ENCODE results near the gene CHN2. TPM values are rescaled to one million over a fixed set of nuclear protein-coding genes. Genes with fewer than 3 reads are reported as not detected.
A peak's percentile ranks its signal among the peaks of the same experiment; 100 is the strongest.

CHN2 gene
- total RNA-seq, 1 experiment from 2014 or later: not detected

- intact Hi-C loops (cut with micrococcal nuclease; ENCODE audit: unreplicated experiment): no loop called here
- no peak overlapping the region for H3K4me2 ChIP-seq
- no peaks in the 10 kb centered on the region for H4K20me1 ChIP-seq (ENCODE audit: insufficient read depth)
- CTCF ChIA-PET: no interaction called here
- no peaks in the 10 kb centered on the region for H3K9me3 ChIP-seq (ENCODE audit: insufficient read depth, low read depth)
- no peak for TF ChIP-seq CTCF (conservative IDR thresholded peaks at IDR 0.05)
- no peak for TF ChIP-seq EZH2 (IDR thresholded peaks at IDR 0.05; ENCODE audit: low read depth)
- H3K9me2 ChIP-seq (ENCODE audit: insufficient read depth): 0 out of 2 replicates have a peak, but pooled peaks cover 4% of the 10 kb centered on the region
- POLR2A ChIA-PET (ENCODE audit: unreplicated experiment): no interaction called here
- peaks cover 61% of the 10 kb centered on the region for H3K4me1 ChIP-seq (replicated peaks; ENCODE audit: insufficient read depth)
- no peak for DNase-seq
- no peak overlapping the region for H3K4me3 ChIP-seq
- no TSS peak for BruUV-seq (replicated peaks)
- peaks cover 50% of the 10 kb centered on the region for H3F3A ChIP-seq (ENCODE audit: insufficient read depth, low read depth)
- H2AFZ ChIP-seq: no peak overlapping the region
- no peaks in the 10 kb centered on the region for H3K36me3 ChIP-seq (ENCODE audit: low read depth)
- H3K27ac ChIP-seq: no peak overlapping the region
- H3K27me3 ChIP-seq (ENCODE audit: insufficient read depth, low read depth): no peaks in the 10 kb centered on the region
- H3K79me2 ChIP-seq (ENCODE audit: low read depth): no peaks in the 10 kb centered on the region
Measured at GRCh38 chr7:29372351-29373090, 177.9 kb downstream of the CHN2 start.

DNA sequence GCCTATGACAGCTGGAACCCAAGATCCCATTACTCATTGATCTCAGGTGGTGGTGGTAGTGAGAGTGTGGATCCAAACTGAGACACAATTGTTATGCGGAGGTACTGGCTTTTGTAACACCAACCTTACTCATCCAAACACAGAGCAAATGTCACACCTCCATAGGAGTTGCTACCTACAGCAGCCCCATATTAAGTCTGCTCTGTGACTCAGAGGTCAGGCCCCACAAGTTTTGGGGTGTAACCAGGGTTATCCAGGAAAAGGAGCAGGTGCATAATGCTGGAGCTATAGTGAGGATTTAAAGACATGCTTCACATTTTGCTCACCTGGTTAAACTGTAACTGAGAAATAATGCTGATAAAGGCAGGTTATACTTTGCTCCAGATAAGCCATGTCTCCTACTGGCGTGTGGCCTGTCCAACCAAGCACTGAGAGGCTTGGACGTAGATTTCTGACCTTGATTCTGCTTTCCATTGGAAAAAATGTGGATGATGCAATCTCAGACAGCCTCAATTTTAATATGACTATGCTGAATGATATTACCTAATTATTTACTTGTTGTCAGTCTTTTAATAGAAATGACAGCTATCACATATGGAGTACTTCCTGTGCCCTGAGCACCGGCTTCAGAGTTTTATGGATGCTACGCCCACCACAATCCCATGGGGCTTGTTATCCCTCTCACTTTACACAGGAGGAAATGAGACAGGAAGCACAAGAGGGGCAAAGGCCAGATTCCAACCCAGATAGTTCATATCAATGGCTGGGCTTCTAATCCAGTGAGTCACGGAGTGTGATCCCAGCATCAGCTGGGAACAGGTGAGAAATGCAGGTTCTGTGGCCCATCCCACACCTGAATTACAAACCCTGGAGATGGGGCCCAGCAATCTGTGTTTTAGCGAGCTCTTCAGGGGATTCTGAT is 181.3 kb downstream of the CHN2 start:
- peak in 1 of 2 experiments; percentile 97 for DNase-seq
- Histone ChIP-seq H3K27ac (peak overlapping the region; percentile 82), H3F3A (ENCODE audit: insufficient read depth, low read depth) (peaks cover 37% of the 10 kb centered on the region), H3K4me2 (peak overlapping the region; percentile 49), H3K36me3 (ENCODE audit: low read depth) (no peaks in the 10 kb centered on the region), H3K9me3 (ENCODE audit: insufficient read depth, low read depth) (no peaks in the 10 kb centered on the region), H4K20me1 (ENCODE audit: insufficient read depth) (no peaks in the 10 kb centered on the region), H3K4me3 (no peak overlapping the region), H3K79me2 (ENCODE audit: low read depth) (no peaks in the 10 kb centered on the region), H3K9me2 (ENCODE audit: insufficient read depth) (0 out of 2 replicates have a peak, but pooled peaks cover 4% of the 10 kb centered on the region), H3K27me3 (ENCODE audit: insufficient read depth, low read depth) (no peaks in the 10 kb centered on the region), H2AFZ (peak overlapping the region; percentile 0; the same call in 1 of the 2 replicates), H3K4me1 (replicated peaks; ENCODE audit: insufficient read depth) (peaks cover 48% of the 10 kb centered on the region)
- intact Hi-C loops (cut with micrococcal nuclease; ENCODE audit: unreplicated experiment): no loop called here
- ChIA-PET CTCF (no interaction called here), POLR2A (ENCODE audit: unreplicated experiment) (no interaction called here)
- TF ChIP-seq EZH2 (IDR thresholded peaks at IDR 0.05; ENCODE audit: low read depth): no peak
- no peak for TF ChIP-seq CTCF (conservative IDR thresholded peaks at IDR 0.05)
- BruUV-seq (replicated peaks): no TSS peak

GRCh38 chr7:29377718-29378117 is 183.1 kb downstream of the CHN2 start:
- BruUV-seq (replicated peaks): no TSS peak
- TF ChIP-seq EZH2 (IDR thresholded peaks at IDR 0.05; ENCODE audit: low read depth) (no peak), CTCF (conservative IDR thresholded peaks at IDR 0.05) (no peak)
- Histone ChIP-seq H4K20me1 (ENCODE audit: insufficient read depth) (no peaks in the 10 kb centered on the region), H3K4me1 (replicated peaks; ENCODE audit: insufficient read depth) (peaks cover 42% of the 10 kb centered on the region), H3K4me3 (no peak overlapping the region), H3K9me3 (ENCODE audit: insufficient read depth, low read depth) (no peaks in the 10 kb centered on the region), H3K27ac (no peak overlapping the region), H3F3A (ENCODE audit: insufficient read depth, low read depth) (peaks cover 24% of the 10 kb centered on the region), H3K36me3 (ENCODE audit: low read depth) (no peaks in the 10 kb centered on the region), H3K79me2 (ENCODE audit: low read depth) (no peaks in the 10 kb centered on the region), H2AFZ (no peak overlapping the region), H3K9me2 (ENCODE audit: insufficient read depth) (no peaks in the 10 kb centered on the region), H3K4me2 (no peak overlapping the region), H3K27me3 (ENCODE audit: insufficient read depth, low read depth) (no peaks in the 10 kb centered on the region)
- CTCF ChIA-PET: no interaction called here
- DNase-seq: no peak
- POLR2A ChIA-PET (ENCODE audit: unreplicated experiment): no interaction called here
- intact Hi-C loops (cut with micrococcal nuclease; ENCODE audit: unreplicated experiment): no loop called here

All from PC-9 (cell line).